Amniotic epithelial cell (primary cell): ENCODE measurements around the gene USP32.

ENCODE experiments used
- DNase-seq: peaks from one replicate; pipeline ENCODE4 v3.0.0-alpha.2; 2010; ENCODE audit warnings: low read depth

The USP32 gene

DNA sequence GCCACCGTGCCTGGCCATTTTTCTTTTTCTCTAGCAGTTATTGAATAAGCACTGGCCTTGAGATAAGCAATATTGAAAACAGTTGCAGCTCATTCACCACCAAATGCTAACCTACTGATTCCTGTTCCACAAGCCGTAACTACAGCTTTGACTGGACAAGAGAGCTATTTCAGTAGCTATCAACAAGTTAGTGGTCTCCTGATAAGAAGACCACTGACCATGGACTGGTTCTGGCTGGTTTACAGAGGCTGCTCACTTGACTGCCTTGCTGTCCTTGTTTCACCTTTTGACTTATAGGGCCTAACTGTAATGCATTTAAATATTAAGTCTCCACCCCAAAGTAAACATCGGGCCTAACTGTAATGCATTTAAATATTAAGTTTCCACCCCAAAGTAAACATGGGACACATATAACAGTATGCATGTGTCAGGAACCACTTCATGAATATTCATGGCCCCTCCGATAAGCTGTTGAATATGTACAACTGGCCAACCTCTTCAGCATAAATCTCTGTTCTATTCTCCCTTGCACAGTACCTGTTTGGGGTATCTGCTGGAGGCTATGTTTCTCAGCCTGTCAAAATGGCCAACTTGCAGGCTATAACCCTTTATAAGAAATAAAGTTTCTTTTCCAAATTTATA, 94.1 kb downstream of the USP32 start:
- DNase-seq: no peak

DNA sequence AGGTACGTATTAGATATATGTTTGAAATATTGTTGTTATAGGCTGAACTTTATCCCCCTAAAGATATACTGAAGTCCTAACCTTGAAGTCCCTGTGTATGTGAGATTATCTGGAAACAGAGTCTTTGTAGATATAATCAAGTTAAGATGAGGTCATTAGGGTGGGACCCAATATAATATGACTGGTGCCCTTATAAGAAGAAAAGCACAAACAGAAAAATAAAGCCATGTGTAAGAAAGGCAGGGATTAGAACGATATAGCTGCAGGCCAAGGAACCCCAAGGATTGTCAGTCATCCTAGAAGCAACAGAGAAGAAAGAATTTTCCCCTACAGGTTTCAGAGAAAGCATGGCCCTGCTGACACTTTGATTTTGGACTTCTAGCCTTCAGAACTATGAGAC, 95.8 kb downstream of the USP32 start:
- DNase-seq: no peak

DNA sequence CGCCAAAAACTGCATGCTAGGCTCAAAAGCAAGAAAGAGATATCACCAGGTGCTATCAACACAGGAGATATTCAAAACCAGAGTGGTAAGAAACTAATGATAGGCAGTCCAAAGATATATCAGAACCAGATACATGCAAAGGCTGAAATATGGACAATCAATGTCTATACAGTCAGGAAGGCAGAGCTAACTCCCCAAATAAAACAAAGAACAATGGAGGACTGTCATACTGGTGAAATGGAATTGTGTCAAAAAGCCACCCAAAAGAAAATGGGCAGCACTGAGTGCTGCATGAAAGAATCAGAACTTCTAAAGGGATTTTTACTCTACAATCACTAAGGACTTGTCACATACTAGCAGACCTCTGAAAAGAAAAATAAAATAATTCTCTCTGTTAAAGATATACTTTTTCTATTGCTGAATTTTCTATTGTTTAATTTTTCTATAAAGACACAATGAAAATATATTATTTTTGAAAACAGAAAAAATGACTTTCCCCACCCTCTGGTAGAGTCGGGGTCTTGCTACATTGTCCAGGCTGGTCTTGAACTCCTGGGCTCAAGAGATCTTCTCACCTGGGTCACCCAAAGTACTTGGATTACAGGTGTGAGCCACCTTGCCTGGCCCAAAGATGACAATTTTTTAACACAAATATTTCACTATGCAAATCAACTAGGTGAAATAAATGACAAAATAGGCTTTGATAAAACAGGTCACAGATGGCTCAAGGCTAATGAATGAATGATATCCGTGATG, 98.2 kb downstream of the USP32 start:
- DNase-seq: no peak

DNA sequence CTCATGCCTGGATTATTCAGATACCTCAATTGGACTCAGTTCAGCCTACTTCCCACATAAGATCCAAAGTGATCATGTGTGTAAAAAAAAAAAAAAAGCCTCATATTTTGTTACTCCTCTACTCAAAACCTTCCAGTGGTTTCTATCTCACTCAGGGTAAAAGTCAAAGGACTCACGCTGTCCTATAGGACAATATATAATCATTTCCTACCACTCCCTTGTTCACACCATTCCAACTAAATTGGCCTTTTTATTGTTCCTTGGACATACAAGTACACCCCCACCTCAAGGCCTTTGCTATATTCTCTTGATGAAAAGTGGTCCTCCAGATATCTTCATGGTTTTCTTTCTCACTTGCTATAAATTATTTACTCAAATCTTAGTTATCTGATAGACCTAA, 99.2 kb downstream of the USP32 start:
- DNase-seq: no peak

GRCh38 chr17:60284709-60285108, 107.2 kb downstream of the USP32 start:
- DNase-seq: no peak

GRCh38 chr17:60283816-60284215, 108.1 kb downstream of the USP32 start:
- DNase-seq: no peak

GRCh38 chr17:60280673-60281072, 111.3 kb downstream of the USP32 start:
- no peak for DNase-seq

DNA sequence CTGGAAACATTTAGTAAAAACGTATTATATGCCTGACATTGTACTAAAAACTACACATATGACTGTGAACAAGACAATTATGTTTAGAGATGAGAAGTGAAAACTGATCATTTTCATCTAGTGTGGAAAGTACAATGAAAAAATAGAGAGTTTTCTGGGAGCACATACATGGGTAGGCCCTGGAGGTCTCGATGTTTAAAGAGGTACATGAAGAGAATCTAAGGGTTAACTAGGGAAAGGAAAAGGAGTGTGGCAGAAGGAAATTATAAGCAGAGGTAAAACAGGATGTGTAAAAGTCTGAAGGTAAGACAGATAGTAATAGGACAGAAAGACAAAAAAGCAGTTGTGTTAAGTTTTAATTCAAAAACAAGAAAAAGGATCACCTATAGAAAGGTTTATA, 113.7 kb downstream of the USP32 start:
- no peak for DNase-seq

DNA sequence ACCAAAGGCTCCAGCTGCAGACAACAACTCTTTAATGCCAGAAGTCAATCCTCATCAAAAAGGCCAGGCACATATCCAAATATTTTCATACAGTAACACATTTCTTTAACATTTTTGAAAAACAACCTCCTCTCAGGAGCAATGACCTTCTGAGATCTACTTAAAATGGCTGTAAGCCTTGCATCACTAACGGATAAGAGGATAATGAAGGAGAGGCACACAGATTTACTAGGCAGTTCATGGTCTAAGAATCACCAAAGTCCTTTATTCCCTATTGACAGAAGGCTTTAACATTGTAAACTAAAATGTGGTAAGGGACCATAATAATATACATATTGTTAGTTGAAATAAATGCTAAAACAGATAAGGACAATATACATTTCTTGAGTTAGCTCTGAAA, 114.7 kb downstream of the USP32 start:
- no peak for DNase-seq

GRCh38 chr17:60269417-60269816, 122.5 kb downstream of the USP32 start:
- no peak for DNase-seq

GRCh38 chr17:60260540-60260939, 131.4 kb downstream of the USP32 start:
- DNase-seq: no peak

GRCh38 chr17:60258313-60258712, 133.6 kb downstream of the USP32 start:
- DNase-seq: no peak

GRCh38 chr17:60256174-60256573, 135.8 kb downstream of the USP32 start:
- DNase-seq: peak; percentile 11

- no peak for DNase-seq
Observed at GRCh38 chr17:60253048-60253447, 138.9 kb downstream of the USP32 start.

DNA sequence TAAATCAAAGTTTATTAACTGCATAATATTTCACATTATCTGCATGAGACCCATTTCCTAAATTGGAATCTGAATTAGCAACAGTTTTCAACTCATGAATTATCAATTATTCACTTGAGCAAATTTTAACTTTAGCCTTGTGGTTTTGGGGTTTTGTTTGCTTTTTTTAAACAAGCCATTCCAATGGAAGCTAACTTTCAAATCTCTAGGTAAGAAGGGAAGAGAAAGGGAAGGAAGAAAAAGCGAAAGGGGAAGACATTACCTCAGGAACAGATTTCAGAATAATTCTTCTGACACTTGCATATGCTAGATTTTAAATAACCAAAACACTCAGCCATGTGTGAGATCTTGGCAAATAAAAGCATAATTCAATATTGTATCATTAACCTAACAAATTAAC, 139.5 kb downstream of the USP32 start:
- DNase-seq: no peak

- peak; percentile 21 for DNase-seq
Observed at GRCh38 chr17:60249290-60249826, 142.6 kb downstream of the USP32 start.

- DNase-seq: no peak
Observed at GRCh38 chr17:60248618-60249289, 143.2 kb downstream of the USP32 start.

DNA sequence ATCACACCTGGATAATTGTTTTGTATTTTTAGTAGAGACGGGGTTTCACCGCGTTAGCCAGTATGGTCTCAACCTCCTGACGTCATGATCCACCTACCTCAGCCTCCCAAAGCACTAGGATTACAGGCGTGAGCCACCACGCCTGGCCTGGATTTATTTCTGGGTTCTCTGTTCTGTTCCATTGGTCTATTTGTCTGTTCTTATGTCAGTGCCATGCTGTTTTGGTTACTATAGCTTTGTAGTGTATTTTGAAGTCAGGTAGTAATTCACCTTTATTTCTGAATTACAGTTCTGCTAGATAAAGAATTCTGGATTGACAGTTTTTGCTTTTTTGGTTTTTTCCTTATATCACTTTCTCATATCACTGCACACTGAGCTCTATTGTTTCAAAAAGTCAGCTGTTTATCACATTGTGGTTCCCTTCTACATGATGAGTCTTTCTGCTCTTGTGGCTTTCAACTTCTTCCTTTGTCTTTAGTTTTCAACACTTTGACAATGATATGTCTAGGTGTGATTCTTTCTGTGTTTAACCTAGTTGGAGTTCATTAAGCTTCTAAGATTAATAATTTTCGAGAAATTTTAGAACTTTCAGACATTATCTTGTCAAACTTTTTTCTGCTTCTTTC, 144.0 kb downstream of the USP32 start:
- DNase-seq: no peak

DNA sequence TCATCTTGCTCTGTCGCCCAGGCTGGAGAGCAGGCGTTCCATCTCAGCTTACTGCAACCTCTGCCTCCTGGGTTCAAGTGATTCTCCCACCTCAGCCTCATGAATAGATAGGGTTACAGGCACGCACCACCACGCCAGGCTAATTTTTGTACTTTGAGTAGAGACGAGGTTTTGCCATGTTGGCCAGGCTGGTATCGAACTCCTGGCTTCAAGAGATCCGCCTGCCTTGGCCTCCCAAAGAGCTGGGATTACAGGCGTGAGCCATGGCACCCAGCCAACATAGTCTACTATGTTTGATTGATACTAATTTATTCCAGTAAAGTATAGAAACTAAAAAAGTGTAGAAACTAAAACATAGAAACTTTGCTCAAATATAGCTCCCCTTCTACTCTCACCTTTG, 147.3 kb downstream of the USP32 start:
- no peak for DNase-seq

DNA sequence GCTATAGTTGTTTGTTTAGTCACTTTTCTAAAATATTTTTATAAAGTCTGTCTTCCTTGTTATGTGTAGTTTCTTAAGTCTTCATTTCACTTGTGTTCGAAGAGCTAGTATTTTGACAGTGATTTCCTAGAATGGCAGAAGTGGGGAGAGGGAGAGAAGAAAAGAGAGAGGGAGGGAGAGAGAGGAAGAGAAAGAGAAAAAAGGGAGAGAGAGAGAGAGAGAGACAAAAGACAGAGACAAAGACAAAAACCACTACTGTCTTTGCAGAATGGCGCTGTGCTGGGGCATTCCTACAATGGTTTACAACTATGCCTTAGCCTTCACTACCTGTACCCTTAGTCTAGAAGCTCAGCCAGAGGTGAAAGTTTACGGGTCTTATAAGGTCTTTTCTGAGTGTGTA, 151.6 kb downstream of the USP32 start:
- DNase-seq: no peak

GRCh38 chr17:60231691-60232090, 160.2 kb downstream of the USP32 start:
- DNase-seq: peak; percentile 66

DNA sequence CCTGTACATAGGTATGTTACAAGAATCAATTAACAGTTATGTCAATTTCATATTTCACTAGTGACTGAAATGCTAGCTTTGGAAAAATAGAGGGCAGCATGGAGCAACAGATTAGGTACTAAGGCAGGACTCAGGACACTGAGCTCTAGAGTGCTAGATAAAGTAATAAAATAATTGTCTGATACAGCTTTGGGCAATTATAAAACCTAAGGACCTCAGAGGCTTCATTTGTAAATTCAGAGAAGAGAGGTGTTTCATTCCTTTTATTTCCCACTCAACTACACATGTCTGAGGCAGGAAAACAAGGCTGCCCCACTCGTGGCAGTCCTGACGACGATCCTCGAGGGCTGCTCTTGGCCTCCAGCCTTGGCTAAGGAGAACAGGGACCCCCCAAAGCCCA, 160.7 kb downstream of the USP32 start:
- peak; percentile 40 for DNase-seq

- DNase-seq: peak; percentile 59
Observed at GRCh38 chr17:60230358-60230757, 161.6 kb downstream of the USP32 start.
